Stomach (tissue), 9 donors: Measurements from ENCODE around the gene LDB2. TPM values are rescaled to one million over a fixed set of nuclear protein-coding genes. Genes with fewer than 3 reads are reported as not detected.
A peak's percentile ranks its signal among the peaks of the same experiment; 100 is the strongest.

Experiments
- DNase-seq, 2 donors: peaks; one replicate each; pipeline versions ENCODE4 v3.0.0 to v3.0.0-alpha.2; 2013 to 2019
- H3K27ac ChIP-seq, 5 donors: fragments of 200-600 bp in 4 of 5; sonication (generic) in 4 of 5; one replicate each; pipeline ENCODE4 v1.5.1; 2013 to 2019; ENCODE audit warnings: mild to moderate bottlenecking in 1 of 5, moderate library complexity in 1 of 5
- H3K27me3 ChIP-seq, 3 donors: fragments of 200-600 bp; sonication (generic); one replicate each; pipeline ENCODE4 v1.5.1; 2017 to 2019; ENCODE audit warnings: mixed run types in 1 of 3
- H3K36me3 ChIP-seq, 4 donors: fragments of 200-600 bp; sonication (generic); 1 replicate in 3 of 4; 2 replicates in 1 of 4; pipeline ENCODE4 v1.5.1; 2016 to 2019
- H3K4me1 ChIP-seq, 4 donors: fragments of 200-600 bp; sonication (generic); one replicate each; pipeline ENCODE4 v1.5.1; 2016 to 2019
- H3K4me3 ChIP-seq, 4 donors: fragments of 200-600 bp; sonication (generic) in 3 of 4; one replicate each; pipeline ENCODE4 v1.5.1; 2016 to 2019; ENCODE audit warnings: mild to moderate bottlenecking in 1 of 4
- H3K9me3 ChIP-seq, 4 donors: fragments of 200-600 bp; sonication (generic); one replicate each; pipeline ENCODE4 v1.5.1; 2016 to 2019
- EP300 ChIP-seq: sonication (generic); formaldehyde crosslinking; IDR thresholded peaks from one replicate; pipeline ENCODE4 v1.6.1; 2017; ENCODE audit warnings: antibody characterized with exemption
- POLR2A ChIP-seq, 4 donors: fragments of 450-650 bp; IDR thresholded peaks; one replicate each; pipeline ENCODE4 v1.6.1; 2016; ENCODE audit warnings: antibody characterized with exemption in 4 of 4, control low read depth in 2 of 4, mild to moderate bottlenecking in 1 of 4, moderate library complexity in 1 of 4
- POLR2AphosphoS5 ChIP-seq, 3 donors: sonication (generic); formaldehyde crosslinking; IDR thresholded peaks; one replicate each; pipeline ENCODE4 v1.6.1; 2016; ENCODE audit warnings: antibody characterized with exemption in 3 of 3
- WGBS, 5 donors: extraction: QIAGEN DNeasy Blood & Tissue Kit in 3 of 5; methylation state at CpG; one replicate each; pipeline versions ENCODE4 v1.1.5 to v1.1.7; 2013 to 2018; 5-methylcytosine and 5-hydroxymethylcytosine counted together
- intact Hi-C: fragments of 100-400 bp; cut with DNase I; formaldehyde crosslinking; loops from one replicate; pipeline ENCODE4 v1.15.1; 2023; ENCODE audit warnings: low total_unique reads
- polyA plus RNA-seq, 3 donors: library from polyadenylated mRNA; stranded (reverse); fragments of 200-250 nt; gene quantifications; one replicate each; pipeline ENCODE4 v1.2.3, GENCODE V29; 2013
- total RNA-seq, 5 donors: library from RNA; depleted of rRNA; stranded (reverse); fragments of >200 nt; gene quantifications; one replicate each; pipeline versions ENCODE4 v1.1.0 to v1.2.3, GENCODE V29; 2014 to 2016
- TF ChIP-seq, protein P1 (sequence below), 7 experiments: fragments of 450-650 bp in 4 of 7; fragments of 200-600 bp in 3 of 7; sonication (generic) in 3 of 7; IDR thresholded peaks; one replicate each; pipeline ENCODE4 v1.5.1; 2016 to 2019; ENCODE audit warnings: antibody characterized with exemption in 7 of 7, control low read depth in 2 of 7, mild to moderate bottlenecking in 1 of 7
- donor health status: healthy with polysubstance abuse.
- donor health status: Bipolar disorder and iron deficiency.
- donor health status: healthy.

LDB2 gene
- total and polyA plus RNA-seq, 8 donors: 6.2 to 63.3 (median 12.8) TPM

DNA sequence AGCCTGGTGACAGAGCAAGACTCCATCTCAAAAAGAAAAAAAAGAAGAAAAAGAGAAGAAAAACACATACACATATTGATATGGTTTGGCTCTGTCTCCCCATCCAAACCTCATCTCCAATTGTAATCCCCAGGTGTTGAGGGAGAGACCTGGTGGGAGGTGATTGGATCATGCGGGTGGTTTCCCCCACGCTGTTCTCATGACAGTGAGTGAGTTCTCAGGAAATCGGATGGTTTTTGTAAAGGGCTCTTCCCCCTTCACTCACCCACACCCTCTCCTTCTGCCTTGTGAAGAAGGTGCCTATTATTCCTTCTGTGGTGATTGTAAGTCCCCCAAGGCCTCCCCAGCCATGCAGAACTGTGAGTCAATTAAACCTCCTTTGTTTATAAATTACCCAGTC, 68.4 kb downstream of the LDB2 start:
- DNase-seq: no peak
- TF ChIP-seq, protein P1, sequence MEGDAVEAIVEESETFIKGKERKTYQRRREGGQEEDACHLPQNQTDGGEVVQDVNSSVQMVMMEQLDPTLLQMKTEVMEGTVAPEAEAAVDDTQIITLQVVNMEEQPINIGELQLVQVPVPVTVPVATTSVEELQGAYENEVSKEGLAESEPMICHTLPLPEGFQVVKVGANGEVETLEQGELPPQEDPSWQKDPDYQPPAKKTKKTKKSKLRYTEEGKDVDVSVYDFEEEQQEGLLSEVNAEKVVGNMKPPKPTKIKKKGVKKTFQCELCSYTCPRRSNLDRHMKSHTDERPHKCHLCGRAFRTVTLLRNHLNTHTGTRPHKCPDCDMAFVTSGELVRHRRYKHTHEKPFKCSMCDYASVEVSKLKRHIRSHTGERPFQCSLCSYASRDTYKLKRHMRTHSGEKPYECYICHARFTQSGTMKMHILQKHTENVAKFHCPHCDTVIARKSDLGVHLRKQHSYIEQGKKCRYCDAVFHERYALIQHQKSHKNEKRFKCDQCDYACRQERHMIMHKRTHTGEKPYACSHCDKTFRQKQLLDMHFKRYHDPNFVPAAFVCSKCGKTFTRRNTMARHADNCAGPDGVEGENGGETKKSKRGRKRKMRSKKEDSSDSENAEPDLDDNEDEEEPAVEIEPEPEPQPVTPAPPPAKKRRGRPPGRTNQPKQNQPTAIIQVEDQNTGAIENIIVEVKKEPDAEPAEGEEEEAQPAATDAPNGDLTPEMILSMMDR (IDR thresholded peaks at IDR 0.05): no peak
- TF ChIP-seq POLR2AphosphoS5 (IDR thresholded peaks at IDR 0.05) (no peak), EP300 (no peak), POLR2A (IDR thresholded peaks at IDR 0.05) (no peak)
- no peak overlapping the region for H3K4me3 ChIP-seq
- no peak overlapping the region for H3K27ac ChIP-seq
- no peaks in the 10 kb centered on the region for H3K27me3 ChIP-seq
- intact Hi-C loops: no loop called here
- WGBS, 5 donors: 85 to 94% (median 88%) methylated on average over 3 of the region's 3 CpGs
- no peaks in the 10 kb centered on the region for H3K36me3 ChIP-seq
- no peaks in the 10 kb centered on the region for H3K4me1 ChIP-seq
- no peaks in the 10 kb centered on the region for H3K9me3 ChIP-seq

DNA sequence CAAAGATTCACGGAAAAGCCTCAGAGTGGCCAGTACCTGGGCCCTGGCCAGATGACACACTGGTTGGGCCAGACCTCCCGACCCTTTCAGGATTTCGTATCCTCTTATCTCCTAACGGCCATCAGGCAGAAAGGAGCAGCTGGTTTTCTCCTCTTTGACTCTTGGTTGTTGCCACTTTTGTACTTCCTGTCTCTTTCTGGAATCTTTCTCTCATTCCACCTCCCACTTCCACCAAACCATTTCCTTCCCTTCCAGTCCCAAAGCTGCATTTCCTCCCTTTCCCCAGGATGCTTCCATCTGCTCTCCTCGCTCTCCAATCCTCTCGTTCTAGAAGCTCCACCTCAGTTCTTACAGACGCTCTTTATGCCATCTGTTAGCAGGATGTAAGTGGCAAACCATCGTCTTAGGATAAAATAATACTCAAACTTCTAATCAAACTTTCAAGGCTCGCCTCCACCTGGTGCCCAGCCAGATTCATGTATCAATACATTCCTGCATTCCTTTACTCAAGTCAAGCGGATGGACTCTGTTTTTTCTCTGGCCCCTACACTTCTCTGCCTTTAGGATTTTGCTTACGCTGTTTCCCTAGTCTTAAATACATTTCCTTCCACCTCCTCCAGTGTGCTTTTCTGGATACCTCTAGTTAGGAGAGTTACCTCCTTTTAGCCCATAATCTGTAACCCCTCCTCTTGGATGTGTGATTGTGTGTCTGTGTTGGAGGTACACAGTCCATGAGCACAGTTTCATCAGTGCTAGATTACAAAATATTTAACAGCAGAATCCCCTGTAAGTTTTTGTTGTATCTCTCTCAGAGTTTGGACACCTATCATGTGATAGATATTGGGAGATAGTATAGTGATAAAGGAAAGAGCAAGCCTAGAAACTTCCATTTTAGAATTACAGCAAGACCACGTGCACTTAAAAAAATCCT, 70.4 kb downstream of the LDB2 start:
- intact Hi-C loops: no loop called here
- H3K4me1 ChIP-seq: no peaks in the 10 kb centered on the region
- H3K4me3 ChIP-seq: no peak overlapping the region
- H3K27ac ChIP-seq: peak overlapping the region in 1 of 5 donors; percentile 35
- peak in 1 of 2 donors; percentile 19 for DNase-seq
- no peak for TF ChIP-seq POLR2A (IDR thresholded peaks at IDR 0.05)
- no peak for TF ChIP-seq POLR2AphosphoS5 (IDR thresholded peaks at IDR 0.05)
- TF ChIP-seq EP300: no peak
- TF ChIP-seq, protein P1 (IDR thresholded peaks at IDR 0.05): no peak
- no peaks in the 10 kb centered on the region for H3K27me3 ChIP-seq
- H3K9me3 ChIP-seq: no peaks in the 10 kb centered on the region
- 74 to 80% (median 79%) methylated on average over 12 of the region's 12 CpGs for WGBS, 5 donors
- H3K36me3 ChIP-seq: no peaks in the 10 kb centered on the region

- no peak for DNase-seq
- no peaks in the 10 kb centered on the region for H3K36me3 ChIP-seq
- H3K4me3 ChIP-seq: no peak overlapping the region
- H3K27me3 ChIP-seq: no peaks in the 10 kb centered on the region
- peak overlapping the region in 1 of 5 donors; percentile 35 for H3K27ac ChIP-seq
- H3K9me3 ChIP-seq: no peaks in the 10 kb centered on the region
- intact Hi-C loops: no loop called here
- TF ChIP-seq, protein P1 (IDR thresholded peaks at IDR 0.05): no peak
- TF ChIP-seq POLR2A (IDR thresholded peaks at IDR 0.05) (no peak), EP300 (no peak), POLR2AphosphoS5 (IDR thresholded peaks at IDR 0.05) (no peak)
- no peaks in the 10 kb centered on the region for H3K4me1 ChIP-seq
- WGBS, 5 donors: 43 to 55% (median 48%) methylated on average over 4 of the region's 4 CpGs
These were observed 71.4 kb downstream of the LDB2 start for GRCh38 chr4:16827045-16827444.

DNA sequence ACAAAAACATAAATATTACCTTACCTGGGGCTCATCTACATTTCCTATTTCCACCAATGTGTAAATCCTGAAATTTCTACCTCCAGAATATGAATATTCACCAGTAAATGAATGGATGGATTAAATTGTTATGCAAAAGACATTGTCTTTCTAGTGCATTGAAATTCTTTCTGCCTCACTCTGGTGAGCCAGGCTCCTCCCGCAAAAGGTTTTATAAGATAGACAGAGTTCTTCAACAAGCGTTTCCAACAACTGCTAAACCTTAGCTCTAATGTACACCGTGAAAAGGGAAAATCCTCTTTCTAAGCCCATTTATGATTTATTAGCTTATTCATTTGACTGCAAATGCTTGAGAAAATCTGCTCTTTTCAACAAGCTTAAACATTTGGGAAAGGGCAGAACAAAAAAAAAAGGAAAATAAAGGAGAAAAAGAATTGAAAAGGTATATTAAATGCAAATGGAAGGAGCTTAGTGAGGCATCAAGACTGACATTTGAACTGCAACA, 72.0 kb downstream of the LDB2 start:
- TF ChIP-seq, protein P1 (IDR thresholded peaks at IDR 0.05): no peak
- TF ChIP-seq EP300 (no peak), POLR2A (IDR thresholded peaks at IDR 0.05) (no peak), POLR2AphosphoS5 (IDR thresholded peaks at IDR 0.05) (no peak)
- peak overlapping the region in 1 of 5 donors; percentile 35 for H3K27ac ChIP-seq
- WGBS, 5 donors: 85 to 91% (median 89%) methylated on average over 3 of the region's 3 CpGs

More for the DNA sequence above, 72.0 kb downstream of the LDB2 start:
- no peaks in the 10 kb centered on the region for H3K36me3 ChIP-seq
- H3K27me3 ChIP-seq: no peaks in the 10 kb centered on the region
- DNase-seq: no peak
- intact Hi-C loops: no loop called here
- H3K4me3 ChIP-seq: no peak overlapping the region
- H3K9me3 ChIP-seq: no peaks in the 10 kb centered on the region
- H3K4me1 ChIP-seq: no peaks in the 10 kb centered on the region
